ENCODE data around the gene CD96. TPM values are rescaled to one million over a fixed set of nuclear protein-coding genes. Genes with fewer than 3 reads are reported as not detected.

CD96 gene
- total and polyA plus RNA-seq, 7 experiments from 2014 or later, result 142 to 309 (median 205) TPM

DNA sequence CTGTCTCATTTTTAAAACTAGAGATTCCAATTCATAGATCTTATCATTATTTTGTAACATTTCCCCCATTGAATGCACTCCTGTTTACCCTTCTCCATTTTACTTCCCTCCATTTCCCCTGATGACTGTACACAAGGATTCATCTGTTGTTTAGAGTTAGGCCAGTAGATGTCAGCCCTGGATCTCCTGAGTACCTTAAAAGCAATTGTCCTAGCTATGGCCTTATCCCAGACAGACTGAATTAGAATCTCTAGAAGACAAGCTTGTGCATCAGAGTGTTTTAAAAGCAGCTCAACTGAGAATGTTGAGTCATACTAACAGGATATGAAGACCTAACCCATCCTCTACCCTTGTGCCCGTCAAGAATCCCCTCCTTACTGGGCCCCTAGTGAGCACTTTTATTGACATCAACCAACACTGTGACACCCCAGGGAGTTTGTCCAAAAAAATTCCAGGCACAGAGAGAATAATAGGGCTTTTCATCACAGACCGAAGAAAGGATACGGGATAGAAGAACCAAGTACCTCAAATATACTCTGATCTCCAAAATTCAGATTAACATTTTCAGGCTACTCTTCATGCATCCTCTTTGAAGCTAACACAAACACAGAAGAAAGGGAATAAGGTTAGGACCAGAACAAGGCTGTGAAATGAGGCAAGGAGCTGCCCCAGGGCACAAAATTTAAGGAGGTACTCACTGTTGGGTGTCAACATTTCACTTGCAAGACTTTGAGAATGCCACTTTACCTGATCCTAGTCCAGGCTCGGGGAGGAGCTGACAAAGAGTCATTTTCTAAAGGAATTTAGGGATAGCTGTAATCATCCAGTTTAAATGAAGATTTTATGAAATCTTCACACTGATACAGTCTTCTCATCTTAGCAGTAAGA, 36.0 kb downstream of the CD96 start:
- Mint-ChIP-seq H3K9me3 (no peaks in the 10 kb centered on the region), H3K4me3 (peak overlapping the region in 1 of 10 donors; percentile 13), H3K36me3 (peaks cover 17 to 74% (median 60%) of the 10 kb centered on the region in 5 donors), H3K4me1 (peaks cover 18 to 72% (median 61%) of the 10 kb centered on the region in 7 donors), H3K27me3 (no peaks in the 10 kb centered on the region), H3K27ac (peak overlapping the region in 8 of 9 donors; percentile 27 to 83 (median 60))
- no peaks in the 10 kb centered on the region for H3K9me3 ChIP-seq (ENCODE audit: control insufficient read depth in 2 of 3, low read length in 3 of 3)
- ATAC-seq (peak; percentile 71), DNase-seq (peak in 1 of 9 donors; percentile 7)
- peaks cover 0 to 46% (median 8%) of the 10 kb centered on the region in 3 experiments for H3K36me3 ChIP-seq (ENCODE audit: control insufficient read depth in 2 of 3, insufficient read depth in 3 of 3, low read length in 3 of 3)
- no peaks in the 10 kb centered on the region for H3K4me1 ChIP-seq (ENCODE audit: control insufficient read depth in 2 of 2, insufficient read depth in 2 of 2, low read length in 2 of 2)
- no peak overlapping the region for H3K27ac ChIP-seq (ENCODE audit: low read depth, low read length)
- H3K4me3 ChIP-seq (ENCODE audit: low read length), result no peak overlapping the region
- intact Hi-C loops (cut with micrococcal nuclease), result loop anchor here (1.0 to 5.0 kb wide), 9 partner anchors 13 to 389 kb away; partner anchors contain the start of gene CD96 (in 2 of the 2)
- CTCF ChIA-PET, result interaction anchor here (0.7 to 1.7 kb wide), 5 partner anchors 9 to 114 kb away, joined by 3 to 11 read pairs (median 4); no protein-coding TSS in a partner anchor
- no peaks in the 10 kb centered on the region for H3K27me3 ChIP-seq (ENCODE audit: control insufficient read depth in 2 of 2, insufficient read depth in 2 of 2, low read length in 2 of 2)
- POLR2A ChIA-PET, result interaction anchor here (0.7 kb wide), 1 partner anchor 27 kb away, joined by 4 read pairs; no protein-coding TSS in a partner anchor

- Histone ChIP-seq H3K9me3 (ENCODE audit: control insufficient read depth in 2 of 3, low read length in 3 of 3) (no peaks in the 10 kb centered on the region), H3K4me3 (ENCODE audit: low read length) (no peak overlapping the region), H3K27ac (ENCODE audit: low read depth, low read length) (no peak overlapping the region), H3K27me3 (ENCODE audit: control insufficient read depth in 2 of 2, insufficient read depth in 2 of 2, low read length in 2 of 2) (no peaks in the 10 kb centered on the region), H3K36me3 (ENCODE audit: control insufficient read depth in 2 of 3, insufficient read depth in 3 of 3, low read length in 3 of 3) (peaks cover 0 to 49% (median 8%) of the 10 kb centered on the region in 3 experiments), H3K4me1 (ENCODE audit: control insufficient read depth in 2 of 2, insufficient read depth in 2 of 2, low read length in 2 of 2) (no peaks in the 10 kb centered on the region)
- no peaks in the 10 kb centered on the region for H3K27me3 Mint-ChIP-seq
- H3K9me3 Mint-ChIP-seq, result no peaks in the 10 kb centered on the region
- ChIA-PET POLR2A (no interaction called here), CTCF (interaction anchor here (0.6 to 1.7 kb wide), 5 partner anchors 20 to 1567 kb away, joined by 3 to 11 read pairs (median 4); no protein-coding TSS in a partner anchor)
- intact Hi-C loops (cut with micrococcal nuclease), result loop anchor here (1.0 to 5.0 kb wide), 6 partner anchors 14 to 138 kb away; partner anchors contain the start of gene CD96 (in 2 of the 2)
- peak overlapping the region in 4 of 9 donors; percentile 13 to 77 (median 58) for H3K27ac Mint-ChIP-seq
- peaks cover 18 to 76% (median 63%) of the 10 kb centered on the region in 5 donors for H3K36me3 Mint-ChIP-seq
- no peak overlapping the region for H3K4me3 Mint-ChIP-seq
- ATAC-seq, result no peak
- peaks cover 18 to 75% (median 54%) of the 10 kb centered on the region in 7 donors for H3K4me1 Mint-ChIP-seq
- DNase-seq, result no peak
These were observed 36.9 kb downstream of the CD96 start for GRCh38 chr3:111578867-111579266.

DNA sequence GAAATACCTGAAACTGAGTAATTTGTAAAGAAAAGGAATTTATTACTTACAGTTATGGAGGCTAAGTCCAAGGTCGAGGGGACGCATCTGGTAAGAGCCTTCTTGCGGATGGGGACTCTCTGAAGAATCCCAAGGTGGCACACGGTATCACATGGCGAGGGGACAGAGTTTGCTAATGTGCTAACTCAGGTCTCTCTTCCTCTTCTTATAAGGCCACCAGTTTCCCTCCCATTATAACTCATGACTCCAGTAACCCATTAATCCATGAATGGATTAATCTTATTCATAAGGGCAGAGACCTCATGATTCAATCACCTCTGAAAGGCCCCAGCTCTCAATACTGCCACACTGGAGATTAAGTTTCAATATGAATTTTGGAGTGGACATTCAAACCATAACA, 37.5 kb downstream of the CD96 start:
- Mint-ChIP-seq H3K27me3 (no peaks in the 10 kb centered on the region), H3K9me3 (no peaks in the 10 kb centered on the region), H3K4me1 (peaks cover 17 to 77% (median 52%) of the 10 kb centered on the region in 7 donors), H3K4me3 (no peak overlapping the region), H3K27ac (peak overlapping the region in 1 of 9 donors; percentile 46), H3K36me3 (peaks cover 23 to 80% (median 68%) of the 10 kb centered on the region in 5 donors)
- Histone ChIP-seq H3K27ac (ENCODE audit: low read depth, low read length) (no peak overlapping the region), H3K9me3 (ENCODE audit: control insufficient read depth in 2 of 3, low read length in 3 of 3) (no peaks in the 10 kb centered on the region), H3K27me3 (ENCODE audit: control insufficient read depth in 2 of 2, insufficient read depth in 2 of 2, low read length in 2 of 2) (no peaks in the 10 kb centered on the region), H3K4me1 (ENCODE audit: control insufficient read depth in 2 of 2, insufficient read depth in 2 of 2, low read length in 2 of 2) (no peaks in the 10 kb centered on the region), H3K4me3 (ENCODE audit: low read length) (no peak overlapping the region), H3K36me3 (ENCODE audit: control insufficient read depth in 2 of 3, insufficient read depth in 3 of 3, low read length in 3 of 3) (peaks cover 4 to 54% (median 8%) of the 10 kb centered on the region in 3 experiments)
- ATAC-seq (no peak), DNase-seq (no peak)
- CTCF ChIA-PET, result interaction anchor here (0.6 kb wide), 1 partner anchor 388 kb away, joined by 3 read pairs; no protein-coding TSS in a partner anchor
- intact Hi-C loops (cut with micrococcal nuclease), result loop anchor here (2.0 to 5.0 kb wide), 4 partner anchors 15 to 138 kb away; partner anchors contain the start of gene CD96 (in 2 of the 2)
- POLR2A ChIA-PET, result no interaction called here

DNA sequence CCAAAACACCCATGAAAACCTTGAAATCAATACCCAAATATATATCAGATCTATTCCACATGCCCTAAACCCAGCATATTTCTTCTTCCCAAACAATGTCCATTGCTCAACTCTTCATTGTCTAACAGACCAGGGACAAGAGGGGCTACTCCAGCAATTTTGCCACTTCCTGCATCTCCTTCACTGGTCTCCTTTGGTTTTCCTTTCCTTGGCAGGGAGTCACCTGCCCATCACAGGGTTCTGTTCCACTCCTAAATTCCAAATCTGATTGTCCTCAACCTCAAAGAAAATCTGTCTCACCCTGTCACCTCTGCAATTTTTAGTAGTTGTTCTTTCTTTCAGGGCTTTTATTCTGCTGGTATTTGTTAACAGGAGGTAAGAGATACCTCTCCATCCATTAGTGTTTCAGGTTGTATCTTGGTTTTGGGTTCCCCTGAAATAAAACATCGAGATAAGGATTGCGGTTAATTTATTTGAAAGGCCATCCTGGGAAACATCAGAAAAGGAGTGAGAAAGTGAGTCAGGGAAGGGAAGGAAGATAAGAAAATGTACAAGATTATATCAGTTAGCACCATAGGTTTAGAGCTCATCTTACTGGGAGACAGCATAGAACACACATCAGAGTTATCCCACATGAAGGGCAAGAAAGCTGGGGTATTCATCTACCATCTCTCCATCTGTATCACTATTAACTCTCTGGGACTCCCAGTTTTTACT, 39.6 kb downstream of the CD96 start:
- Histone ChIP-seq H3K4me1 (ENCODE audit: control insufficient read depth in 2 of 2, insufficient read depth in 2 of 2, low read length in 2 of 2) (no peaks in the 10 kb centered on the region), H3K36me3 (ENCODE audit: control insufficient read depth in 2 of 3, insufficient read depth in 3 of 3, low read length in 3 of 3) (peaks cover 4 to 68% (median 8%) of the 10 kb centered on the region in 3 experiments), H3K27ac (ENCODE audit: low read depth, low read length) (no peak overlapping the region), H3K27me3 (ENCODE audit: control insufficient read depth in 2 of 2, insufficient read depth in 2 of 2, low read length in 2 of 2) (no peaks in the 10 kb centered on the region), H3K4me3 (ENCODE audit: low read length) (no peak overlapping the region), H3K9me3 (ENCODE audit: control insufficient read depth in 2 of 3, low read length in 3 of 3) (no peaks in the 10 kb centered on the region)
- peaks cover 27 to 89% (median 76%) of the 10 kb centered on the region in 5 donors for H3K36me3 Mint-ChIP-seq
- no peak for ATAC-seq
- POLR2A ChIA-PET, result no interaction called here
- peaks cover 17 to 74% (median 39%) of the 10 kb centered on the region in 7 donors for H3K4me1 Mint-ChIP-seq
- CTCF ChIA-PET, result no interaction called here
- H3K9me3 Mint-ChIP-seq, result no peaks in the 10 kb centered on the region
- H3K27ac Mint-ChIP-seq, result peak overlapping the region; percentile 22 to 79 (median 52)
- intact Hi-C loops (cut with micrococcal nuclease), result loop anchor here in 1 of 2 donors (1.0 to 2.0 kb wide), 2 partner anchors 8 to 19 kb away; no protein-coding TSS in a partner anchor
- no peak overlapping the region for H3K4me3 Mint-ChIP-seq
- no peaks in the 10 kb centered on the region for H3K27me3 Mint-ChIP-seq
- no peak for DNase-seq

GRCh38 chr3:111582120-111582474, 40.1 kb downstream of the CD96 start:
- peaks cover 15 to 73% (median 33%) of the 10 kb centered on the region in 7 donors for H3K4me1 Mint-ChIP-seq
- H3K9me3 ChIP-seq (ENCODE audit: control insufficient read depth in 2 of 3, low read length in 3 of 3), result no peaks in the 10 kb centered on the region
- H3K4me1 ChIP-seq (ENCODE audit: control insufficient read depth in 2 of 2, insufficient read depth in 2 of 2, low read length in 2 of 2), result no peaks in the 10 kb centered on the region
- H3K27me3 ChIP-seq (ENCODE audit: control insufficient read depth in 2 of 2, insufficient read depth in 2 of 2, low read length in 2 of 2), result no peaks in the 10 kb centered on the region
- ChIA-PET CTCF (no interaction called here), POLR2A (no interaction called here)
- peaks cover 4 to 68% (median 8%) of the 10 kb centered on the region in 3 experiments for H3K36me3 ChIP-seq (ENCODE audit: control insufficient read depth in 2 of 3, insufficient read depth in 3 of 3, low read length in 3 of 3)
- ATAC-seq (no peak), DNase-seq (no peak)
- no peaks in the 10 kb centered on the region for H3K27me3 Mint-ChIP-seq
- peaks cover 31 to 90% (median 78%) of the 10 kb centered on the region in 5 donors for H3K36me3 Mint-ChIP-seq
- no peak overlapping the region for H3K27ac ChIP-seq (ENCODE audit: low read depth, low read length)
- H3K4me3 Mint-ChIP-seq, result no peak overlapping the region
- no peak overlapping the region for H3K4me3 ChIP-seq (ENCODE audit: low read length)
- peak overlapping the region in 5 of 9 donors; percentile 22 to 79 (median 43) for H3K27ac Mint-ChIP-seq
- intact Hi-C loops (cut with micrococcal nuclease), result loop anchor here in 1 of 2 donors (1.0 to 2.0 kb wide), 2 partner anchors 9 to 19 kb away; no protein-coding TSS in a partner anchor
- H3K9me3 Mint-ChIP-seq, result peaks cover 0 to 3% (median 0%) of the 10 kb centered on the region in 11 donors

DNA sequence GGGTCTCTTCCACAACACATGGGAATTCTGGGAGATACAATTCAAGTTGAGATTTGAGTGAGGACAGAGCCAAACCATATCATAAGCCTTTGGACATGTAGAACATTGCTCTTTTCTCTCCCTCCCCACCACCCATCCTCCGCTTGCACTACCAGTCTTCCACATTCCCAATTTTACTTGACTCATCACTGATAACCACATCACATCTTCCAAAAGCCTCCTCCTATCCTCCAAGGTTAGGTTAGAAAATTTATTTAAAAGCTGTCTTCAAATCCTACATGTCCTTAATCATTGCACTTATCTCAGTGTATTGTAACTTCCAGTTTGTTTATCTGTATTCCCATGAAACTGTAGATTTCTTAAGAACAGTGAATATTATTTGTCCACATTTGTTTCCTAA, 42.7 kb downstream of the CD96 start:
- POLR2A ChIA-PET, result no interaction called here
- no peaks in the 10 kb centered on the region for H3K4me1 ChIP-seq (ENCODE audit: control insufficient read depth in 2 of 2, insufficient read depth in 2 of 2, low read length in 2 of 2)
- CTCF ChIA-PET, result no interaction called here
- Mint-ChIP-seq H3K27me3 (no peaks in the 10 kb centered on the region), H3K36me3 (peaks cover 33 to 90% (median 83%) of the 10 kb centered on the region in 5 donors), H3K4me3 (no peak overlapping the region), H3K27ac (no peak overlapping the region), H3K4me1 (peaks cover 7 to 69% (median 28%) of the 10 kb centered on the region in 7 donors), H3K9me3 (peaks cover 0 to 3% (median 0%) of the 10 kb centered on the region in 11 donors)
- intact Hi-C loops (cut with micrococcal nuclease), result no loop called here
- no peak overlapping the region for H3K27ac ChIP-seq (ENCODE audit: low read depth, low read length)
- no peaks in the 10 kb centered on the region for H3K9me3 ChIP-seq (ENCODE audit: control insufficient read depth in 2 of 3, low read length in 3 of 3)
- no peak overlapping the region for H3K4me3 ChIP-seq (ENCODE audit: low read length)
- DNase-seq (no peak), ATAC-seq (no peak)
- H3K27me3 ChIP-seq (ENCODE audit: control insufficient read depth in 2 of 2, insufficient read depth in 2 of 2, low read length in 2 of 2), result no peaks in the 10 kb centered on the region
- peaks cover 0 to 69% (median 4%) of the 10 kb centered on the region in 3 experiments for H3K36me3 ChIP-seq (ENCODE audit: control insufficient read depth in 2 of 3, insufficient read depth in 3 of 3, low read length in 3 of 3)

All from naive thymus-derived CD4-positive, alpha-beta T cell (primary cell).